DOHH2 (cell line): ENCODE measurements around the gene METTL16.

Source experiments
- CTCF ChIP-seq: fragments of 200-600 bp; sonication (generic); IDR thresholded peaks from one replicate; pipeline ENCODE4 v1.5.1; 2014; ENCODE audit warnings: antibody characterized with exemption, mild to moderate bottlenecking, low read depth, low read length; ENCODE audit not compliant: poor library complexity, severe bottlenecking
- EZH2phosphoT487 ChIP-seq: fragments of 200-600 bp; sonication (generic); IDR thresholded peaks from 2 replicates; pipeline ENCODE4 v1.6.1; 2017; ENCODE audit warnings: borderline replicate concordance, mild to moderate bottlenecking, antibody characterized with exemption, low read length, moderate library complexity, mixed read lengths

- TF ChIP-seq CTCF = no peak
- no peak for TF ChIP-seq EZH2phosphoT487
Measured at GRCh38 chr17:2370211-2370589, 141.5 kb downstream of the METTL16 start.
